ENCODE results near the gene SOCS1.
A peak's percentile ranks its signal among the peaks of the same experiment; 100 is the strongest.

The SOCS1 gene

DNA sequence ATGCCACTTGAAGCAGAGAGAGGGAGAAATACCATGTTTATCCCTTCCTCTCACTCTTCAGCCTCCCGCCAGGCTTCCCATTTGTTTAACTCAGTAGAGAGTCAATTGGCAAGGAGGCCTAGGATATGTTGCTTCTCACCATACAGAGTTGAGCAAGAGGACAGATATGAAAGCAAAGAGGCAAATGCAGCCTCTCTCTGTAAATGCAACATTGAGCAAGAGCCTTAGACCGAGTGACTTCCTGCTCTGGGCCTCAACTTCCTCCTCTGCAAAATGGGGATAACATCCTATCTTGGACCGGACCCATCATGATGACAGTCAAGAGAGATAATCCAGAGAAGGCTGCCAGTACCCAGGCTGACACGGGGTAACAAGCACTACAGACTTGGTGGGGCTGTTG lies 36.8 kb downstream of the SOCS1 start:
- Histone ChIP-seq H4K20me1 (ENCODE audit: control insufficient read depth, insufficient read depth, low read depth, low read length) (no peaks in the 10 kb centered on the region), H3K9me3 (ENCODE audit: control insufficient read depth, insufficient read depth, low read length) (peaks cover 23% of the 10 kb centered on the region), H3K4me2 (ENCODE audit: low read length) (no peak overlapping the region), H3K4me1 (ENCODE audit: control insufficient read depth, low read length) (peaks cover 3% of the 10 kb centered on the region), H3K27me3 (ENCODE audit: control insufficient read depth, low read length) (peaks cover 10% of the 10 kb centered on the region), H3F3A (ENCODE audit: control insufficient read depth, insufficient read depth) (no peaks in the 10 kb centered on the region), H3K27ac (ENCODE audit: low read depth, low read length) (no peak overlapping the region), H3K9me2 (replicated peaks; ENCODE audit: control insufficient read depth, low read length) (no peaks in the 10 kb centered on the region), H3K79me2 (ENCODE audit: control insufficient read depth, low read length) (no peaks in the 10 kb centered on the region), H3K36me3 (ENCODE audit: control insufficient read depth, low read length) (no peaks in the 10 kb centered on the region), H3K4me3 (ENCODE audit: low read length) (no peak overlapping the region)
- no peak for TF ChIP-seq EZH2phosphoT487 (IDR thresholded peaks at IDR 0.05; ENCODE audit: borderline replicate concordance, low read length)
- TF ChIP-seq, protein P1, sequence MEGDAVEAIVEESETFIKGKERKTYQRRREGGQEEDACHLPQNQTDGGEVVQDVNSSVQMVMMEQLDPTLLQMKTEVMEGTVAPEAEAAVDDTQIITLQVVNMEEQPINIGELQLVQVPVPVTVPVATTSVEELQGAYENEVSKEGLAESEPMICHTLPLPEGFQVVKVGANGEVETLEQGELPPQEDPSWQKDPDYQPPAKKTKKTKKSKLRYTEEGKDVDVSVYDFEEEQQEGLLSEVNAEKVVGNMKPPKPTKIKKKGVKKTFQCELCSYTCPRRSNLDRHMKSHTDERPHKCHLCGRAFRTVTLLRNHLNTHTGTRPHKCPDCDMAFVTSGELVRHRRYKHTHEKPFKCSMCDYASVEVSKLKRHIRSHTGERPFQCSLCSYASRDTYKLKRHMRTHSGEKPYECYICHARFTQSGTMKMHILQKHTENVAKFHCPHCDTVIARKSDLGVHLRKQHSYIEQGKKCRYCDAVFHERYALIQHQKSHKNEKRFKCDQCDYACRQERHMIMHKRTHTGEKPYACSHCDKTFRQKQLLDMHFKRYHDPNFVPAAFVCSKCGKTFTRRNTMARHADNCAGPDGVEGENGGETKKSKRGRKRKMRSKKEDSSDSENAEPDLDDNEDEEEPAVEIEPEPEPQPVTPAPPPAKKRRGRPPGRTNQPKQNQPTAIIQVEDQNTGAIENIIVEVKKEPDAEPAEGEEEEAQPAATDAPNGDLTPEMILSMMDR (IDR thresholded peaks at IDR 0.05; ENCODE audit: low read depth, low read length, poor library complexity, severe bottlenecking) = no peak

DNA sequence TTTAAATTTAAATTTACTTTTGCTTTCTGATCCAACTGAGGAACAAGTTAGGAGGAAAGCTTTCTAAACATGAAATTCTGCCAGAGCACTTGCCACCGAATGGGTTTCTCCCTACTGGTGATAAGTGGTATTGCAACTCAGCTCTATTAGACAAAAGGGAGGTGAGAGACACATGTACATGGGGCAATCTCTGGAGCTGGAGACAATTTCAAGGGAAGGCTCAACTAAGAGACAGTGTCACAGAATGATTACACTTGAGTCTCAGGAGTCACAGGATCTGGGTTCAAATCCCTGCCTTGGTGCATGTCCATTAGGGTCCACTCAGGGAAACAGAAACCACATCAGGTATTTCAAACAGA lies 37.4 kb downstream of the SOCS1 start:
- Histone ChIP-seq H3K9me2 (replicated peaks; ENCODE audit: control insufficient read depth, low read length) (no peaks in the 10 kb centered on the region), H3K9me3 (ENCODE audit: control insufficient read depth, insufficient read depth, low read length) (peaks cover 23% of the 10 kb centered on the region), H3K79me2 (ENCODE audit: control insufficient read depth, low read length) (no peaks in the 10 kb centered on the region), H3K4me1 (ENCODE audit: control insufficient read depth, low read length) (no peaks in the 10 kb centered on the region), H3F3A (ENCODE audit: control insufficient read depth, insufficient read depth) (no peaks in the 10 kb centered on the region), H3K4me2 (ENCODE audit: low read length) (no peak overlapping the region), H3K36me3 (ENCODE audit: control insufficient read depth, low read length) (no peaks in the 10 kb centered on the region), H4K20me1 (ENCODE audit: control insufficient read depth, insufficient read depth, low read depth, low read length) (no peaks in the 10 kb centered on the region), H3K27me3 (ENCODE audit: control insufficient read depth, low read length) (peaks cover 9% of the 10 kb centered on the region), H3K4me3 (ENCODE audit: low read length) (no peak overlapping the region), H3K27ac (ENCODE audit: low read depth, low read length) (no peak overlapping the region)
- no peak for TF ChIP-seq EZH2phosphoT487 (IDR thresholded peaks at IDR 0.05; ENCODE audit: borderline replicate concordance, low read length)
- TF ChIP-seq, protein P1 (IDR thresholded peaks at IDR 0.05; ENCODE audit: low read depth, low read length, poor library complexity, severe bottlenecking) = peak; percentile 88

DNA sequence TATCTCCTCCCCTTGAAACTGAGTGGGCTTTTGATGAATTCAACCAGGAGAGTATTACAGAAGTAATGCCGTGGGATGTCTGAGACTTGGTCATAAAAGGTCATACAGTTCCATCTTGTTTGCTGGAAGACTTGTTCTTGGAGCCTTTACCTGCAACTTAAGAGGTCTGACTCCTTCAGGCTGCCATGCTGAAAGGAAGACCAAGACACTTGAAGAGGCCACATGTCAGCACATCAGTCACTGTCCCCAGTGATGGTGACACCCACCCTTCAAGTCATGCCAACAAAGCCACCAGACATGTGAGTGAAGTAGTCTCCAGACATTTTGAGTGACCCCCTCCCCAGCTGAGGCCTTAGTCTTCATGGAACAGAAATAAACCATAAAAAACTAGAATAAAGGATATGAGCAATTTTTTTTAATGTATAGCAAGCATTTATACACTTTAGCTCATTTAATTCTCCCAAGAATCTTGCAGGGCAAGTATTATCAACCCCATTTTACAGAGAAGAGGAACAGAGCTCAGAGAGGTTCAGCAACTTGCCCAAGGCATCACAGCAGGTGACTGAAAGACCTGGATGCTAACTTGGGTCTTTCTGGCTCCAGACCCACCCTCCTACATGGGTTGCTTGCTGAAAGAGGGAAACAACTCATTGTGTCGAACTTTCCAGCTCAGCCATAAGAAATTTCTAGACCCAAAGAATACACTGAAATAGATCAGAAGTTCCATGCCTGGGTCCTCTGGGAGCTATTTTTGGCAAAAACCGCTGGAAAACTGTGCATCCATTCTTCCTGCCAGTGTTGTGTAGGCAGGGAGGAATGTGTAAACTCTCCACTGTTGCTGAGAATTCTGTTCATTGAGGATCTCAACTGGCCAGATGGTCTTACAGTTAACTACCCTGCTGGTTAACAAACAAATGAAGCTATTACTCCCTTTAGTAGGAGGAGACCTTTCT lies 38.1 kb downstream of the SOCS1 start:
- Histone ChIP-seq H4K20me1 (ENCODE audit: control insufficient read depth, insufficient read depth, low read depth, low read length) (no peaks in the 10 kb centered on the region), H3K4me1 (ENCODE audit: control insufficient read depth, low read length) (peaks cover under 1% of the 10 kb centered on the region; the same call in 1 of the 2 replicates), H3K4me2 (ENCODE audit: low read length) (no peak overlapping the region), H3K27me3 (ENCODE audit: control insufficient read depth, low read length) (peaks cover 11% of the 10 kb centered on the region), H3K9me3 (ENCODE audit: control insufficient read depth, insufficient read depth, low read length) (peaks cover 23% of the 10 kb centered on the region), H3F3A (ENCODE audit: control insufficient read depth, insufficient read depth) (no peaks in the 10 kb centered on the region), H3K36me3 (ENCODE audit: control insufficient read depth, low read length) (no peaks in the 10 kb centered on the region), H3K4me3 (ENCODE audit: low read length) (no peak overlapping the region), H3K9me2 (replicated peaks; ENCODE audit: control insufficient read depth, low read length) (no peaks in the 10 kb centered on the region), H3K79me2 (ENCODE audit: control insufficient read depth, low read length) (no peaks in the 10 kb centered on the region), H3K27ac (ENCODE audit: low read depth, low read length) (no peak overlapping the region)
- TF ChIP-seq, protein P1 (IDR thresholded peaks at IDR 0.05; ENCODE audit: low read depth, low read length, poor library complexity, severe bottlenecking) = no peak
- no peak for TF ChIP-seq EZH2phosphoT487 (IDR thresholded peaks at IDR 0.05; ENCODE audit: borderline replicate concordance, low read length)
